GM21526 (cell line): ENCODE data around the gene TNRC6C.
A peak's percentile ranks its signal among the peaks of the same experiment; 100 is the strongest.
"Not testable (repeated sequence)": the region's sequence is repeated elsewhere in the genome, so short reads cannot be mapped to it uniquely, and the experiment has no call there.

Experiments used
- ATAC-seq: cut with Tn5 transposase; IDR thresholded peaks from one replicate; pipeline ENCODE4 v1.9.1; 2021; ENCODE audit warnings: moderate library complexity; ENCODE audit not compliant: unreplicated experiment, low FRiP score

TNRC6C gene

GRCh38 chr17:78133179-78133951, 174.9 kb downstream of the TNRC6C start:
- no peak for ATAC-seq

- no peak for ATAC-seq
Observed at GRCh38 chr17:78133971-78134898, 175.7 kb downstream of the TNRC6C start.

DNA sequence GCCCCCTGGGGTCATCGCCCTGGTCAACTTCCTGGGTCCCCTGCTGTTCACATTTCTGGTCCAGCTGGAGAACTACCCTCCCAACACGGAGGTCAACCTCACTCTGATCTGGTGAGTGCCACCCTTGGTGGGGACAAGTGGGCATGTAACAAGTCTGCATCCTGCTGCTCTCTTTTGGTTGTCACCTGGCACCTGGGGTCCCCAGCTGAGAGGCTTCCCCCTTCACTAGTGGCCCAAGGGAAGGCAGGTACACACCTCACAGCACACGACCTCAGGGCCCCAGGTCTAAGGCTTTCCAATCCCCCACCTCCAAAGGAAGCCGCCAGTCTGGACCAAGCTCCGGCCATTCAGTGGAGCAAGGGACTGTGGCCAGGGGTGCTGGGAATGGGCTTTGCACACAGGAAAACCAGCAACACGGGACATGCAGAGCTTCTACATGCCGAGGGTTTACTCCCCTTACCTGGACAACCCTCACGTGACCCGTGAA, 176.4 kb downstream of the TNRC6C start:
- no peak for ATAC-seq

GRCh38 chr17:78135858-78136500, 177.5 kb downstream of the TNRC6C start:
- no peak for ATAC-seq

GRCh38 chr17:78137392-78138203, 179.1 kb downstream of the TNRC6C start:
- ATAC-seq = no peak

- ATAC-seq = no peak
Observed at GRCh38 chr17:78138204-78139060, 179.9 kb downstream of the TNRC6C start.

GRCh38 chr17:78139861-78140168, 181.3 kb downstream of the TNRC6C start:
- ATAC-seq = not testable (repeated sequence)

- peak; percentile 63 for ATAC-seq
Observed at GRCh38 chr17:78140169-78141051, 181.9 kb downstream of the TNRC6C start.

- no peak for ATAC-seq
Observed at GRCh38 chr17:78141437-78142118, 183.1 kb downstream of the TNRC6C start.

- no peak for ATAC-seq
Observed at GRCh38 chr17:78142119-78142861, 183.8 kb downstream of the TNRC6C start.

- ATAC-seq = no peak
Observed at GRCh38 chr17:78143214-78144146, 185.0 kb downstream of the TNRC6C start.

GRCh38 chr17:78144147-78144719, 185.7 kb downstream of the TNRC6C start:
- no peak for ATAC-seq

DNA sequence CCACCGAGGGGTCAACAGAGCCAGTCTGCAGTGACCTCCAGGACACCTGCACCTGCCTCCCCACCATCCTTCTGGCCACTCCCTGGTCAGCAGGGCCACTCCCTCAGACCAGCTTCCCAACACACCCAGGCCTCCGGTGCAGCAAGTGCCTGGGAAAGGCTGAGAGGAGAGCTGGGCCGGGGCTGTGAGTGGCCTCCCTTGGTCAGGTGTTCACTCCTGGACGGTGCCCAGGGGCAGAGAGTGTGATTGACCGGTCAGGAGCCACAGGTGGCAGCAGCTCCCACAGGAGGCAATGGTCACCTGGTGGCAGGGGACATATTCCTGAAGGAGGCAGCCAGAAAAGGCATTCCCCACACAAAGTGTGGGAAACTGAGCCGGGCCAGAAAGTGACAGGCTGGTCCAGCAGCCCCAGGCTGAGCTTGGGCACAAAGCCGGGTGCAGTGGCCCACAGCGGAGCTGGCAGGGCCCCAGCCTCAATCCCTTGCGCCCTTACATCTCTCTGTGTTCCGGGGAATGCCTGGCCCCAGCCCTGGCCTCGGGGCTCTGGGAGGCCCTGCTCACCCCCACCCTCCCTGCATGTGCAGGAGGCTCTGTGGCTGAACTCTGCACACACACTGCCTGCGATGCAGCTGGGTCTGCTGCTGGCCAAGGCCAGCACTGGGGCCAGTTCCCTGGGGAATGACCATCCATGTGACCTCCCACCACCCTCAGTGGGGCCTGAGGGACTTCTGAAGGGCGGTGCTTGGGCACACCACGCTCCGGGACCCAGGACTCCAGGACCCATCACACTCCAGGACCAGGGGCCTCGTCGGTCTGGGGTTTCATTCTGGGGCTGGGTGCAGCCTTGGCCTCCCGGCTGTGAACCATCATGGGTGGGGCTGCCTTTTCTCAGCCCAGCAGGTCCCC, 186.5 kb downstream of the TNRC6C start:
- ATAC-seq = no peak

DNA sequence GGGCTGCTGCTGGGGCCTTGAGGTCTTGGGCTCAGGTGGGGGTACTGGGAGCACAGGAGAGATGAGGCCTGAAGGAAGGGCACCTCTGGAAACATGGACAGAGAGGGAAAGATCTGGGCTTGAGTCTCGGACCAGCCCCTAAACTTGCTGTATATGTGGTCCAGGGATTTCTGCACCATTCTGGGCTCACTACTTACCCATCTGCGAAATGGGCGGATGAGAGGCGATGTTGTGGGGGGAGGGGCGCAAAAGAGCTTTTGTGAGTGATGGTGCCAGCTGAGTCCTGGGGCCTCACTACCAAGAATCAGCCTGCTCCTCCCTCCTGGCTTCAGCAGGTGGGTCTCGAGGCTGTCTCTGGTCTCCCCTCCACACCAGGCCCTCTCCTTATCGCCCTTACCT, 188.0 kb downstream of the TNRC6C start:
- no peak for ATAC-seq

DNA sequence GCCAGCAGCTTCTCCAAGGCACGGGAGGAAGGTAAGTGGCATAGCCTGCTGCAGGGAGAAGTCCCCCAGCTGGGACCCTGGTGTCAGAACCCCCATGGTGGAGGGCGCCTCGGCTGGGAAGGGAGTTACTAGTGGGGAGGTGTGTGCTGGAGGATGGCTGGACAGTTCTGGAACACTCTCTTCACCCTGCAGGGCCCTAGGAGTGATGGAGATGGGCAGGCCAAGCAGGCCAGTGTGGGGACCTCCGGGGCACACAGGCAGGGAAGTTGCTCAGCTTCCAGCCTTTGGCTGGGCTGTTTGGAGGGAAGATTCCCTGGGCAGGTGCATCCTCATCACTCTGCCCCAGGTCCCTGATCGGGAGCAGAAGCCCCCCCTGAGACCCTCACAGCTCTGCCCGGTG, 188.4 kb downstream of the TNRC6C start:
- ATAC-seq = no peak
